PC-3 (cell line): ENCODE results near the gene ENPP1.

Source experiments
- EZH2 ChIP-seq: fragments of 300-600 bp; sonication (generic); IDR thresholded peaks from one replicate; pipeline ENCODE4 v1.6.1; 2017; ENCODE audit warnings: antibody characterized with exemption, mild to moderate bottlenecking, low read length; ENCODE audit not compliant: unreplicated experiment
- EZH2phosphoT487 ChIP-seq: fragments of 300-600 bp; sonication (generic); IDR thresholded peaks from 2 replicates; pipeline ENCODE4 v1.6.1; 2018; ENCODE audit warnings: mild to moderate bottlenecking, antibody characterized with exemption, low read length, borderline replicate concordance
- TF ChIP-seq, protein P1 (sequence below): fragments of 300-600 bp; sonication (generic); conservative IDR thresholded peaks from 2 replicates; pipeline ENCODE4 v1.5.1; 2017; ENCODE audit warnings: antibody characterized with exemption, low read depth, mild to moderate bottlenecking, low read length

DNA sequence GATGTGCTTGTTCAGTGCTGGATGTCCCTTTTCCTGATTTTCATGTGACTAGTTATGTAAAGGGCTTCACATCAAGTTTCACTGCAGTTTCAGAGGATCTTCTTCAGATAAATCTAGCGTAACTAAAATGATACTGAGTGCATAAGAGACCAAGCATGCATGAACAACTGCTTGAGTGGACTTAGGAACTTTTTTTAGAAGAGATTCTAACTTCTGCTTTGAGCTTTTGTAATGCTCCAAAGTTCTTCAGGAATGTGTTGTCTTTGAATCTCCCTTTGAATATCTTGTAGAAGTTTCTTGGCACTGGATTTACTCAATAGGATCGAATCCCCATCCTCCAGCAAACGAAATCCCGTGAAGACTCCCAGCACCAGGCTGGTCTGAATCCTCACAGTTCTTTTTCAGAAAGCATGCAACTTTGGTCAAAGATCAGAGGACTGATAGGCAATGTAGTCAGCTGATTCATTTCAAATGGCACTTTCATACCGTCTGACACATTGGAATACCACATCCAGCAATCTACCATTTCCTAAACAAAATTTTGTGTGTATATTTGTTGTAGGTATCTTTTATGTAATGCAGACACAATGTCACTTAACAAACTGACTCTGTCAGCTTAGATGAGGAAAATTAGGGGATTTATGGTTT lies 33.2 kb downstream of the ENPP1 start:
- TF ChIP-seq, protein P1, sequence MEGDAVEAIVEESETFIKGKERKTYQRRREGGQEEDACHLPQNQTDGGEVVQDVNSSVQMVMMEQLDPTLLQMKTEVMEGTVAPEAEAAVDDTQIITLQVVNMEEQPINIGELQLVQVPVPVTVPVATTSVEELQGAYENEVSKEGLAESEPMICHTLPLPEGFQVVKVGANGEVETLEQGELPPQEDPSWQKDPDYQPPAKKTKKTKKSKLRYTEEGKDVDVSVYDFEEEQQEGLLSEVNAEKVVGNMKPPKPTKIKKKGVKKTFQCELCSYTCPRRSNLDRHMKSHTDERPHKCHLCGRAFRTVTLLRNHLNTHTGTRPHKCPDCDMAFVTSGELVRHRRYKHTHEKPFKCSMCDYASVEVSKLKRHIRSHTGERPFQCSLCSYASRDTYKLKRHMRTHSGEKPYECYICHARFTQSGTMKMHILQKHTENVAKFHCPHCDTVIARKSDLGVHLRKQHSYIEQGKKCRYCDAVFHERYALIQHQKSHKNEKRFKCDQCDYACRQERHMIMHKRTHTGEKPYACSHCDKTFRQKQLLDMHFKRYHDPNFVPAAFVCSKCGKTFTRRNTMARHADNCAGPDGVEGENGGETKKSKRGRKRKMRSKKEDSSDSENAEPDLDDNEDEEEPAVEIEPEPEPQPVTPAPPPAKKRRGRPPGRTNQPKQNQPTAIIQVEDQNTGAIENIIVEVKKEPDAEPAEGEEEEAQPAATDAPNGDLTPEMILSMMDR: no peak
- TF ChIP-seq EZH2: no peak
- no peak for TF ChIP-seq EZH2phosphoT487
